HEK293 (cell line): ENCODE data around the gene TCEAL3.

ENCODE experiments used
- EGR2 ChIP-seq: fragments of 450-650 bp; formaldehyde crosslinking; IDR thresholded peaks from 2 replicates; pipeline ENCODE4 v1.5.1; 2016; ENCODE audit warnings: low read depth, missing biosample characterization, missing genetic modification characterization
- GLIS1 ChIP-seq: fragments of 450-650 bp; formaldehyde crosslinking; IDR thresholded peaks from 2 replicates; pipeline ENCODE4 v1.5.1; 2016; ENCODE audit warnings: missing biosample characterization, missing genetic modification characterization
- GLIS2 ChIP-seq: fragments of 450-650 bp; formaldehyde crosslinking; IDR thresholded peaks from 2 replicates; pipeline ENCODE4 v1.5.1; 2016; ENCODE audit warnings: missing biosample characterization, missing genetic modification characterization
- KLF17 ChIP-seq: fragments of 450-650 bp; formaldehyde crosslinking; IDR thresholded peaks from 2 replicates; pipeline ENCODE4 v1.5.1; 2016; ENCODE audit warnings: missing biosample characterization, missing genetic modification characterization
- MYNN ChIP-seq: fragments of 450-650 bp; formaldehyde crosslinking; IDR thresholded peaks from 2 replicates; pipeline ENCODE4 v1.5.1; 2016; ENCODE audit warnings: missing biosample characterization, missing genetic modification characterization, borderline replicate concordance
- MZF1 ChIP-seq: fragments of 450-650 bp; formaldehyde crosslinking; IDR thresholded peaks from 2 replicates; pipeline ENCODE4 v1.5.1; 2017; ENCODE audit warnings: missing biosample characterization, missing genetic modification characterization, borderline replicate concordance
- PRDM2 ChIP-seq: fragments of 450-650 bp; formaldehyde crosslinking; IDR thresholded peaks from 2 replicates; pipeline ENCODE4 v1.5.1; 2016; ENCODE audit warnings: missing biosample characterization, missing genetic modification characterization, borderline replicate concordance
- RBAK ChIP-seq: fragments of 450-650 bp; formaldehyde crosslinking; IDR thresholded peaks from 2 replicates; pipeline ENCODE4 v1.5.1; 2016; ENCODE audit warnings: missing biosample characterization, missing genetic modification characterization
- ZBTB11 ChIP-seq: fragments of 450-650 bp; formaldehyde crosslinking; conservative IDR thresholded peaks from 2 replicates; pipeline ENCODE4 v1.5.1; 2016; ENCODE audit warnings: low read depth, missing biosample characterization, missing genetic modification characterization
- ZBTB6 ChIP-seq: fragments of 450-650 bp; formaldehyde crosslinking; IDR thresholded peaks from 2 replicates; pipeline ENCODE4 v1.5.1; 2017; ENCODE audit warnings: missing biosample characterization, missing genetic modification characterization
- ZNF214 ChIP-seq: fragments of 450-650 bp; formaldehyde crosslinking; IDR thresholded peaks from 2 replicates; pipeline ENCODE4 v1.5.1; 2017; ENCODE audit warnings: missing biosample characterization, mild to moderate bottlenecking, missing genetic modification characterization, borderline replicate concordance
- ZNF221 ChIP-seq: fragments of 450-650 bp; formaldehyde crosslinking; IDR thresholded peaks from 2 replicates; pipeline ENCODE4 v1.5.1; 2017; ENCODE audit warnings: missing biosample characterization, missing genetic modification characterization, borderline replicate concordance
- ZNF274 ChIP-seq, 2 experiments: fragments of 200-500 bp in 1 of 2; fragments of 450-650 bp in 1 of 2; sonication (Bioruptor generic) in 1 of 2; formaldehyde crosslinking in 1 of 2; IDR thresholded peaks; 2 replicates each; pipeline versions ENCODE4 v1.5.1 to v1.6.1; 2014 to 2016; ENCODE audit warnings: borderline replicate concordance in 1 of 2, inconsistent platforms in 1 of 2, low read length in 1 of 2, missing biosample characterization in 1 of 2, missing genetic modification characterization in 1 of 2
- ZNF350 ChIP-seq: fragments of 450-650 bp; formaldehyde crosslinking; IDR thresholded peaks from 2 replicates; pipeline ENCODE4 v1.5.0; 2017; ENCODE audit warnings: missing biosample characterization, mild to moderate bottlenecking, missing genetic modification characterization
- ZNF423 ChIP-seq: fragments of 450-650 bp; formaldehyde crosslinking; IDR thresholded peaks from 2 replicates; pipeline ENCODE4 v1.5.1; 2016; ENCODE audit warnings: missing biosample characterization, missing genetic modification characterization
- ZNF521 ChIP-seq: fragments of 450-650 bp; formaldehyde crosslinking; IDR thresholded peaks from 2 replicates; pipeline ENCODE4 v1.5.1; 2017; ENCODE audit warnings: missing biosample characterization, mild to moderate bottlenecking, missing genetic modification characterization
- ZNF596 ChIP-seq: fragments of 450-650 bp; IDR thresholded peaks from 2 replicates; pipeline ENCODE4 v1.5.0; 2018; ENCODE audit warnings: missing biosample characterization, mild to moderate bottlenecking, missing genetic modification characterization, moderate library complexity
- ZNF600 ChIP-seq: fragments of 450-650 bp; formaldehyde crosslinking; IDR thresholded peaks from 2 replicates; pipeline ENCODE4 v1.5.1; 2016; ENCODE audit warnings: missing biosample characterization, missing genetic modification characterization
- ZNF670 ChIP-seq: fragments of 450-650 bp; formaldehyde crosslinking; IDR thresholded peaks from 2 replicates; pipeline ENCODE4 v1.5.1; 2016; ENCODE audit warnings: missing biosample characterization, missing genetic modification characterization, low read depth
- ZNF692 ChIP-seq: fragments of 450-650 bp; formaldehyde crosslinking; IDR thresholded peaks from 2 replicates; pipeline ENCODE4 v1.5.1; 2016; ENCODE audit warnings: missing biosample characterization, missing genetic modification characterization
- ZNF777 ChIP-seq: fragments of 450-650 bp; formaldehyde crosslinking; IDR thresholded peaks from 2 replicates; pipeline ENCODE4 v1.5.1; 2017; ENCODE audit warnings: missing biosample characterization, missing genetic modification characterization, borderline replicate concordance
- ZNF791 ChIP-seq: fragments of 450-650 bp; formaldehyde crosslinking; IDR thresholded peaks from 2 replicates; pipeline ENCODE4 v1.5.1; 2016; ENCODE audit warnings: missing biosample characterization, missing genetic modification characterization
- ZSCAN16 ChIP-seq: fragments of 450-650 bp; formaldehyde crosslinking; IDR thresholded peaks from 2 replicates; pipeline ENCODE4 v1.5.1; 2016; ENCODE audit warnings: missing biosample characterization, missing genetic modification characterization

Gene TCEAL3

GRCh38 chrX:103624111-103624510 lies 16.3 kb downstream of the TCEAL3 start (continued):
- no peak for TF ChIP-seq ZBTB11 (tag by site-specific recombination)
- TF ChIP-seq EGR2 = peak; percentile 85
- peak; percentile 22; the same call in 1 of the 2 replicates for TF ChIP-seq MYNN (tag by site-specific recombination)
- TF ChIP-seq ZNF221 = no peak
- TF ChIP-seq ZNF692 (tag by site-specific recombination) = peak; percentile 64; the same call in 1 of the 2 replicates
- TF ChIP-seq RBAK = no peak
- TF ChIP-seq ZBTB6 (tag by site-specific recombination) = 0 out of 2 replicates have a peak, but pooled peaks have one; percentile 50
- no peak for TF ChIP-seq ZNF214 (tag by site-specific recombination)
- TF ChIP-seq PRDM2 (tag by site-specific recombination) = no peak
- no peak for TF ChIP-seq ZNF521
- no peak for TF ChIP-seq ZNF596 (tag by site-specific recombination)
- peak; percentile 89 for TF ChIP-seq ZNF600 (tag by site-specific recombination)
- no peak for TF ChIP-seq ZNF423 (tag by site-specific recombination)
- TF ChIP-seq ZNF350 (tag by site-specific recombination) = no peak
- no peak for TF ChIP-seq ZNF791
- TF ChIP-seq GLIS1 (tag by site-specific recombination) = peak; percentile 57; the same call in 1 of the 2 replicates
- TF ChIP-seq ZNF670 (tag by site-specific recombination) = no peak
- TF ChIP-seq MZF1 (tag by site-specific recombination) = no peak
- no peak for TF ChIP-seq ZSCAN16
- no peak for TF ChIP-seq ZNF777 (tag by site-specific recombination)
- no peak for TF ChIP-seq ZNF274 (IDR thresholded peaks at IDR 0.05; ENCODE audit: low read length)
- TF ChIP-seq ZNF274 (tag by site-specific recombination; IDR thresholded peaks at IDR 0.05; ENCODE audit: borderline replicate concordance) = no peak
- TF ChIP-seq GLIS2 (tag by site-specific recombination) = peak; percentile 61; the same call in 1 of the 2 replicates
- no peak for TF ChIP-seq KLF17 (tag by site-specific recombination)
- TF ChIP-seq, all 188 proteins: peak for 13
